Tibial nerve (tissue), 4 donors: ENCODE measurements around the gene ICE2. TPM values are rescaled to one million over a fixed set of nuclear protein-coding genes. Genes with fewer than 3 reads are reported as not detected.

Source experiments
- DNase-seq, 2 donors: peaks; one replicate each; pipeline ENCODE4 v3.0.0-alpha.2; 2019; ENCODE audit warnings: low spot score in 2 of 2
- H3K27ac ChIP-seq, 4 donors: fragments of 200-600 bp; sonication (generic) in 3 of 4; one replicate each; pipeline ENCODE4 v1.5.1; 2017 to 2019; ENCODE audit warnings: mild to moderate bottlenecking in 1 of 4
- H3K27me3 ChIP-seq, 2 donors: fragments of 200-600 bp; sonication (generic) in 1 of 2; one replicate each; pipeline versions ENCODE4 v1.5.1 to v1.6.0; 2017 to 2019
- H3K36me3 ChIP-seq, 3 donors: fragments of 200-600 bp; sonication (generic); one replicate each; pipeline ENCODE4 v1.5.1; 2018 to 2019
- H3K4me1 ChIP-seq, 4 donors: fragments of 200-600 bp; sonication (generic) in 3 of 4; one replicate each; pipeline ENCODE4 v1.5.1; 2017 to 2019
- H3K4me3 ChIP-seq, 4 donors: fragments of 200-600 bp; sonication (generic) in 3 of 4; one replicate each; pipeline ENCODE4 v1.5.1; 2017 to 2019; ENCODE audit warnings: mild to moderate bottlenecking in 1 of 4, moderate library complexity in 1 of 4
- H3K9me3 ChIP-seq, 4 donors: fragments of 200-600 bp; sonication (generic) in 3 of 4; one replicate each; pipeline ENCODE4 v1.5.1; 2017 to 2019
- EP300 ChIP-seq, 2 donors: sonication (generic); formaldehyde crosslinking; IDR thresholded peaks; one replicate each; pipeline ENCODE4 v1.6.1; 2017; ENCODE audit warnings: antibody characterized with exemption in 2 of 2, mild to moderate bottlenecking in 1 of 2
- POLR2A ChIP-seq, 2 donors: fragments of 450-650 bp; IDR thresholded peaks; one replicate each; pipeline ENCODE4 v1.6.1; 2017; ENCODE audit warnings: antibody characterized with exemption in 2 of 2, mild to moderate bottlenecking in 2 of 2, moderate library complexity in 2 of 2
- WGBS, 2 donors: methylation state at CpG; one replicate each; pipeline ENCODE4 v1.1.5; 2018; 5-methylcytosine and 5-hydroxymethylcytosine counted together
- total RNA-seq, 4 donors: library from RNA; depleted of rRNA; stranded (reverse); fragments of >200 nt; gene quantifications; one replicate each; pipeline ENCODE4 v1.1.0, GENCODE V29; 2016
- TF ChIP-seq, protein P1 (sequence below), 5 experiments: fragments of 200-600 bp in 3 of 5; fragments of 450-650 bp in 2 of 5; sonication (generic) in 3 of 5; IDR thresholded peaks; one replicate each; pipeline ENCODE4 v1.5.1; 2016 to 2019; ENCODE audit warnings: antibody characterized with exemption in 5 of 5, mild to moderate bottlenecking in 3 of 5, moderate library complexity in 2 of 5

Gene ICE2
- total RNA-seq, 4 donors from 2014 or later = 23.9 to 44.1 (median 26.0) TPM

DNA sequence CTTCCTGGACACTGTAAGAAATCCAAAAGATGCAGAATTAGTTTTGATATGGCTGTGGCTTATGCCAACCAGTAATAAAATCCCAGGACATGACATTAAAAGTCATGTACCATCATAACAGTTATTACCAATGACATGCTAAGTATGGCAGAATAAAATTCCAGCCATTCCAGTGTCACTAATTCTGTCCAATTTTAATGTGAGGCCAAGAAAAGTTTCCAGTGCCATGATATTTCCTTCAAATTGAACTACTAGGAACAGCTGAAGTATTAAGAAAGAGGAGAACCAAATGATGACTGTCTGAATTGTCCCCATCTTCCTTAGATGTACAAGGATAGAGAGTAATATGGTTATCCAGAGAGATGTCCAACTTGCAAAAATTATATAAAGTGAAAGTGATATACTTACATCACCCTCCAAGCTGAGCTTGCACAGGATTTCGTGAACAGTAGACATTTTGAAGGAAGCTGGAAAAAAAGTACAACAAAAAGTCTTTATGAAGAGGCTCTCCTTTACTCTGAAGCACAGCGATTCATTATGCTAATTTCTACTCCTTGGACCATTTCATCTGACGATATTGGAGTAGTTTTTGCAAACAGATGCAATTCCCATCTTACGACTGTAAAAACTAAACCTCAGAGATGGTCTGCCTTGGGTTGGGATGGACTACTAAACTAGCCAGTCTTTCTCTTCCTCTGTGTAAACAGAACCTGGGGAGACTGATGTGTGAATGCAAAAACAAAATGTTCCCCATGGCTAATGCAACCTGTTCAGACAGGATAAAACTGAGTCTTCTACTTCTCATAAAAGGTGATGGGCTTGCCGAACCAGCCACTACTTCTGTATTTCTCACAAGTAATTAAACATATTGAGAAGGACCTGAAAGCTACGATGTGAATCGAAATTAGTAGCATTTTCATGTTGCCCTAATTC lies 93.1 kb downstream of the ICE2 start:
- DNase-seq = no peak
- peaks cover 0 to 95% (median 61%) of the 10 kb centered on the region in 4 donors for H3K4me1 ChIP-seq
- 50 to 56% methylated on average over 7 of the region's 7 CpGs for WGBS, 2 donors

GRCh38 chr15:60384526-60385126 lies 94.3 kb downstream of the ICE2 start:
- Histone ChIP-seq H3K27ac (peak overlapping the region in 2 of 4 donors; percentile 62 to 65), H3K27me3 (no peaks in the 10 kb centered on the region), H3K4me3 (no peak overlapping the region), H3K36me3 (peaks cover 0 to 54% (median 0%) of the 10 kb centered on the region in 3 donors), H3K4me1 (peaks cover 0 to 95% (median 57%) of the 10 kb centered on the region in 4 donors), H3K9me3 (no peaks in the 10 kb centered on the region)
- 65% methylated on average over 3 of the region's 3 CpGs for WGBS, 2 donors
- DNase-seq = no peak
- no peak for TF ChIP-seq POLR2A (IDR thresholded peaks at IDR 0.05)
- TF ChIP-seq, protein P1, sequence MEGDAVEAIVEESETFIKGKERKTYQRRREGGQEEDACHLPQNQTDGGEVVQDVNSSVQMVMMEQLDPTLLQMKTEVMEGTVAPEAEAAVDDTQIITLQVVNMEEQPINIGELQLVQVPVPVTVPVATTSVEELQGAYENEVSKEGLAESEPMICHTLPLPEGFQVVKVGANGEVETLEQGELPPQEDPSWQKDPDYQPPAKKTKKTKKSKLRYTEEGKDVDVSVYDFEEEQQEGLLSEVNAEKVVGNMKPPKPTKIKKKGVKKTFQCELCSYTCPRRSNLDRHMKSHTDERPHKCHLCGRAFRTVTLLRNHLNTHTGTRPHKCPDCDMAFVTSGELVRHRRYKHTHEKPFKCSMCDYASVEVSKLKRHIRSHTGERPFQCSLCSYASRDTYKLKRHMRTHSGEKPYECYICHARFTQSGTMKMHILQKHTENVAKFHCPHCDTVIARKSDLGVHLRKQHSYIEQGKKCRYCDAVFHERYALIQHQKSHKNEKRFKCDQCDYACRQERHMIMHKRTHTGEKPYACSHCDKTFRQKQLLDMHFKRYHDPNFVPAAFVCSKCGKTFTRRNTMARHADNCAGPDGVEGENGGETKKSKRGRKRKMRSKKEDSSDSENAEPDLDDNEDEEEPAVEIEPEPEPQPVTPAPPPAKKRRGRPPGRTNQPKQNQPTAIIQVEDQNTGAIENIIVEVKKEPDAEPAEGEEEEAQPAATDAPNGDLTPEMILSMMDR (IDR thresholded peaks at IDR 0.05) = no peak

More for the DNA sequence above, 93.1 kb downstream of the ICE2 start:
- no peaks in the 10 kb centered on the region for H3K27me3 ChIP-seq
- no peak overlapping the region for H3K4me3 ChIP-seq
- H3K27ac ChIP-seq = peak overlapping the region in 1 of 4 donors; percentile 100
- H3K9me3 ChIP-seq = no peaks in the 10 kb centered on the region
- TF ChIP-seq POLR2A (IDR thresholded peaks at IDR 0.05) (no peak), EP300 (IDR thresholded peaks at IDR 0.05) (no peak)
- TF ChIP-seq, protein P1 (IDR thresholded peaks at IDR 0.05) = no peak
- peaks cover 0 to 43% (median 0%) of the 10 kb centered on the region in 3 donors for H3K36me3 ChIP-seq

GRCh38 chr15:60384053-60384452 lies 94.9 kb downstream of the ICE2 start:
- DNase-seq = no peak
- peaks cover 0 to 55% (median 0%) of the 10 kb centered on the region in 3 donors for H3K36me3 ChIP-seq
- peak overlapping the region in 2 of 4 donors; percentile 62 to 65 for H3K27ac ChIP-seq
- no peaks in the 10 kb centered on the region for H3K27me3 ChIP-seq
- TF ChIP-seq, protein P1 (IDR thresholded peaks at IDR 0.05) = no peak
- no peak for TF ChIP-seq EP300 (IDR thresholded peaks at IDR 0.05)
- no peak for TF ChIP-seq POLR2A (IDR thresholded peaks at IDR 0.05)
- 17 to 18% methylated on average over 3 of the region's 3 CpGs for WGBS, 2 donors
- no peaks in the 10 kb centered on the region for H3K9me3 ChIP-seq
- H3K4me1 ChIP-seq = peaks cover 0 to 95% (median 55%) of the 10 kb centered on the region in 4 donors
- H3K4me3 ChIP-seq = no peak overlapping the region

DNA sequence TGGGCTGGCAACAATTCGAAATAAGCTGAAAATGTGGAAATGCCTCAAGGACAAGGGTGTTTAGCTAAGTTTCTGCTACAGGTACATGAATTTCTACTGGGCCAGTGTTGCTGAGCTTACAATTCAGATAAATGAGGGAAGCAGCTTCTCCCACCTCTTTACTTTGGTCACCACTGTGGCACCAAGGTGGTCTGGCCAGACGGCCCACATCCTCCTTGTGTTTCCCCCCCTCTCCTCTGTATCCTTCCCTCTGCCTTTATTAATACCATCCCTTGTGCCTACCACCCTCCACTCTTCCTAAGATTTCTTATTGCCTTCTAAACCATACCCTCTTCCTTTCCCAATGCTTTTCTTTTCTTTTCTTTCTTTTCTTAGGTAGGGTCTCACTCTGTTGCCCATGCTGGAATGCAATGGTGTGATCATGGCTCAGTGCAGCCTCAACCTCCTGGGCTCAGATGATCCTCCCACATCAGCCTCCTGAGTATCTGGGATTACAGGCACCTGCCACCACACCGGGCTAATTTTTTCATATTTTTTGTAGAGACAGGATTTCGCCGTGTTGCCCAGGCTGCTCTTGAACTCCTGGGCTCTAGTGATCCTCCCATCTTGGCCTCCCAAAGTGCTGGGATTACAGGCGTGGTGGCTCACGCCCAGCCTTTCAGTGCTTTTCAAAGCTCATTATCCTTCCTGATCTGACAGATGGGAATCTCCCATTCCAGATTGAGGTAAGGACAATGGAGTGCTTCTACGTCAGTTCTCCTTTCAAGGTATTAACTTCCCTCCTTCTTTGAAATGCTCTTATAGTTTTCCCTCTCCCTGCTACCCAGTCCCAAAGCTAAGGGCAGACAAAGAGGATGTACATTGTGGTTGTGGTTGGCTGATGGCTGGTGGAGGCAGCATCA lies 95.9 kb downstream of the ICE2 start:
- no peaks in the 10 kb centered on the region for H3K27me3 ChIP-seq
- no peak overlapping the region for H3K4me3 ChIP-seq
- 73 to 82% methylated on average over 8 of the region's 8 CpGs for WGBS, 2 donors
- H3K27ac ChIP-seq = peak overlapping the region in 2 of 4 donors; percentile 62 to 88
- no peak for TF ChIP-seq EP300 (IDR thresholded peaks at IDR 0.05)
- no peak for TF ChIP-seq POLR2A (IDR thresholded peaks at IDR 0.05)
- TF ChIP-seq, protein P1 (IDR thresholded peaks at IDR 0.05) = no peak
- no peaks in the 10 kb centered on the region for H3K9me3 ChIP-seq
- DNase-seq = no peak
- H3K36me3 ChIP-seq = peaks cover 0 to 62% (median 0%) of the 10 kb centered on the region in 3 donors
- peaks cover 0 to 99% (median 56%) of the 10 kb centered on the region in 4 donors for H3K4me1 ChIP-seq
